ENCODE measurements around the gene ADAMTSL1. TPM values are rescaled to one million over a fixed set of nuclear protein-coding genes. Genes with fewer than 3 reads are reported as not detected.

The ADAMTSL1 gene
- total RNA-seq, 1 donor from 2014 or later = 12.6 TPM

DNA sequence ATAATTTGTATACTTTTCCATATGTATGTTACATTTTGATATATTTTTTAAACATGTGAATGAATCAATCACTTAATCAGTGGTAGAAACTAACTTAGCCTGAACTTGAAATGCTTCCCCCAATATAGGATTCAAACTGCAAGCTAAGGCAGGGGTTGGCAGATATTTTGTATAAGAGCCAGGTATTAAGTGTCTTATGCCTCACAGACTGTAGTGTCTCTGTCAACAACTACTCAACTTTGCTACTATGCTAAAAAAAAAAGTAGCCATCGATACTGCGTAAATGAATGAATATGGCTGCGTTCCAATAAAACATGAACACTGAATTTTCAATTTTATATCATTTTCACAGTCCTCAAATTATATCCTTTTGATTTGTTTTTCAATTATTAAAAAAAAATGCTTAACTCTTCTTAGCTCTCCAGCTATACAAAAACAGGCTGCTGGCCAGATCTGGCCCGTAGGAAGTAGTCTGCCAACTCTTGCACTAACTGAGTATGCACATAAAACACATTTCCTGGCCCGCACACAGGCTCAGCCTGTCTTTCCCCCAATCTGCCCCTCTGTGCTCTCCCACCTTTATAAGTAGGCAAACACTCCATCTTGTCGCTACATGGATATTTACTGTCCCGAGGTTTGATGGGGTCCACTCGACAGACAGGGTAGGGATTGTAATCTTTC lies 467.2 kb downstream of the ADAMTSL1 start:
- Mint-ChIP-seq H3K4me1 (ENCODE audit: low read depth, unreplicated experiment) (no peaks in the 10 kb centered on the region), H3K9me3 (ENCODE audit: unreplicated experiment) (peaks cover 2% of the 10 kb centered on the region), H3K27me3 (ENCODE audit: low read depth, unreplicated experiment) (peaks cover 12% of the 10 kb centered on the region), H3K4me3 (ENCODE audit: unreplicated experiment) (no peak overlapping the region), H3K27ac (ENCODE audit: unreplicated experiment) (no peak overlapping the region), H3K36me3 (ENCODE audit: low read depth, unreplicated experiment) (no peaks in the 10 kb centered on the region)
- no peak for TF ChIP-seq CTCF (IDR thresholded peaks at IDR 0.05; ENCODE audit: insufficient read depth, low read depth, low read length)
- TF ChIP-seq EZH2 (IDR thresholded peaks at IDR 0.05; ENCODE audit: insufficient read depth, low read length) = no peak
- no peaks in the 10 kb centered on the region for H3K4me1 ChIP-seq (ENCODE audit: insufficient read depth, low read length)
- no peak for FAIRE-seq
- no peaks in the 10 kb centered on the region for H3K36me3 ChIP-seq (ENCODE audit: insufficient read depth, low read length)
- no peak for DNase-seq (ENCODE audit: low read depth)
- no peak overlapping the region for H3K4me3 ChIP-seq (ENCODE audit: insufficient read depth, low read depth, low read length)
- H3K4me2 ChIP-seq (ENCODE audit: low read length) = no peak overlapping the region
- H4K20me1 ChIP-seq (ENCODE audit: insufficient read depth, low read length) = no peaks in the 10 kb centered on the region
- H3K9ac ChIP-seq (ENCODE audit: low read length) = no peak overlapping the region
- no peak overlapping the region for H3K27ac ChIP-seq (ENCODE audit: low read depth, low read length)
- H3K27me3 ChIP-seq (ENCODE audit: insufficient read depth, low read length) = peaks cover 11% of the 10 kb centered on the region
- peaks cover 2% of the 10 kb centered on the region for H3K9me3 ChIP-seq (ENCODE audit: insufficient read depth, low read depth, low read length)
- no peak overlapping the region for H2AFZ ChIP-seq (ENCODE audit: low read depth, low read length)
- H3K79me2 ChIP-seq (ENCODE audit: insufficient read depth, low read length) = no peaks in the 10 kb centered on the region

GRCh38 chr9:18942801-18943200 lies 468.8 kb downstream of the ADAMTSL1 start:
- Mint-ChIP-seq H3K27me3 (ENCODE audit: low read depth, unreplicated experiment) (peaks cover 12% of the 10 kb centered on the region), H3K4me1 (ENCODE audit: low read depth, unreplicated experiment) (no peaks in the 10 kb centered on the region), H3K4me3 (ENCODE audit: unreplicated experiment) (no peak overlapping the region), H3K36me3 (ENCODE audit: low read depth, unreplicated experiment) (no peaks in the 10 kb centered on the region), H3K9me3 (ENCODE audit: unreplicated experiment) (peaks cover 2% of the 10 kb centered on the region), H3K27ac (ENCODE audit: unreplicated experiment) (no peak overlapping the region)
- Histone ChIP-seq H3K27ac (ENCODE audit: low read depth, low read length) (no peak overlapping the region), H3K9me3 (ENCODE audit: insufficient read depth, low read depth, low read length) (peaks cover 2% of the 10 kb centered on the region), H3K4me1 (ENCODE audit: insufficient read depth, low read length) (no peaks in the 10 kb centered on the region), H3K79me2 (ENCODE audit: insufficient read depth, low read length) (no peaks in the 10 kb centered on the region), H3K4me2 (ENCODE audit: low read length) (no peak overlapping the region), H3K36me3 (ENCODE audit: insufficient read depth, low read length) (no peaks in the 10 kb centered on the region), H2AFZ (ENCODE audit: low read depth, low read length) (no peak overlapping the region), H4K20me1 (ENCODE audit: insufficient read depth, low read length) (no peaks in the 10 kb centered on the region), H3K27me3 (ENCODE audit: insufficient read depth, low read length) (peaks cover 11% of the 10 kb centered on the region), H3K4me3 (ENCODE audit: insufficient read depth, low read depth, low read length) (no peak overlapping the region), H3K9ac (ENCODE audit: low read length) (no peak overlapping the region)
- TF ChIP-seq EZH2 (IDR thresholded peaks at IDR 0.05; ENCODE audit: insufficient read depth, low read length) = no peak
- TF ChIP-seq CTCF (IDR thresholded peaks at IDR 0.05; ENCODE audit: insufficient read depth, low read depth, low read length) = no peak
- DNase-seq (ENCODE audit: low read depth) (no peak), FAIRE-seq (no peak)

DNA sequence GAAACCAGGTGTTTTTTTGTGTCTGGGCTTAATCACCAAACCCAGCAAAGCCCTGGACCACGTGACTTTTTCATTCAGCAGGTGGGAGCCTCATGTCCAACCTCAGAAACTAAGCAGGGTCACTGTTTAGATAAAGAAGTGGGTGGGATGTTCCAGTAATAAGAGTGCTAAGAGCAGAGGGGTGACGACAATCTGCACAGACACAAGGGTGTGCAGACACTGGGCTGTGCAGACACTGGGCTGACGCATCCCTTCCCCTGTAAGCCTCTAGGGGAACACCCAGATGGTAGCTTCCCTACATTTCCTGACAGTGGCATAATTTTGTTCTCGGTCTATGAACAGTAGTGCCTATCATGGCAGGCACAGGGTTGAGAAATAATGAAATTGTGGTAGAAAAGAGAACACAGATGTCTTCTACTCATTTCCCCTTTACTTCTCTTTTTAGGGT lies 474.0 kb downstream of the ADAMTSL1 start:
- Histone ChIP-seq H2AFZ (ENCODE audit: low read depth, low read length) (no peak overlapping the region), H3K4me2 (ENCODE audit: low read length) (no peak overlapping the region), H3K9me3 (ENCODE audit: insufficient read depth, low read depth, low read length) (peaks cover under 1% of the 10 kb centered on the region), H3K4me3 (ENCODE audit: insufficient read depth, low read depth, low read length) (no peak overlapping the region), H3K79me2 (ENCODE audit: insufficient read depth, low read length) (no peaks in the 10 kb centered on the region), H3K4me1 (ENCODE audit: insufficient read depth, low read length) (no peaks in the 10 kb centered on the region), H3K36me3 (ENCODE audit: insufficient read depth, low read length) (no peaks in the 10 kb centered on the region), H3K27ac (ENCODE audit: low read depth, low read length) (no peak overlapping the region), H3K27me3 (ENCODE audit: insufficient read depth, low read length) (peaks cover 16% of the 10 kb centered on the region), H3K9ac (ENCODE audit: low read length) (no peak overlapping the region), H4K20me1 (ENCODE audit: insufficient read depth, low read length) (no peaks in the 10 kb centered on the region)
- Mint-ChIP-seq H3K9me3 (ENCODE audit: unreplicated experiment) (peaks cover 3% of the 10 kb centered on the region), H3K27me3 (ENCODE audit: low read depth, unreplicated experiment) (peaks cover 10% of the 10 kb centered on the region), H3K4me1 (ENCODE audit: low read depth, unreplicated experiment) (no peaks in the 10 kb centered on the region), H3K36me3 (ENCODE audit: low read depth, unreplicated experiment) (no peaks in the 10 kb centered on the region), H3K4me3 (ENCODE audit: unreplicated experiment) (no peak overlapping the region), H3K27ac (ENCODE audit: unreplicated experiment) (no peak overlapping the region)
- TF ChIP-seq CTCF (IDR thresholded peaks at IDR 0.05; ENCODE audit: insufficient read depth, low read depth, low read length) (no peak), EZH2 (IDR thresholded peaks at IDR 0.05; ENCODE audit: insufficient read depth, low read length) (no peak)
- FAIRE-seq (no peak), DNase-seq (ENCODE audit: low read depth) (no peak)

All from astrocyte (in vitro differentiated cells and primary cell).